DLD1 (cell line): ENCODE measurements around the gene POLR3K.
"Not testable (repeated sequence)": the region's sequence is repeated elsewhere in the genome, so short reads cannot be mapped to it uniquely, and the experiment has no call there.

Source experiments
- in situ Hi-C: cut with HindIII; loops from 2 replicates; pipeline ENCODE4 v1.10.0; 2017; ENCODE audit warnings: low sequenced_read_pairs

The POLR3K gene

DNA sequence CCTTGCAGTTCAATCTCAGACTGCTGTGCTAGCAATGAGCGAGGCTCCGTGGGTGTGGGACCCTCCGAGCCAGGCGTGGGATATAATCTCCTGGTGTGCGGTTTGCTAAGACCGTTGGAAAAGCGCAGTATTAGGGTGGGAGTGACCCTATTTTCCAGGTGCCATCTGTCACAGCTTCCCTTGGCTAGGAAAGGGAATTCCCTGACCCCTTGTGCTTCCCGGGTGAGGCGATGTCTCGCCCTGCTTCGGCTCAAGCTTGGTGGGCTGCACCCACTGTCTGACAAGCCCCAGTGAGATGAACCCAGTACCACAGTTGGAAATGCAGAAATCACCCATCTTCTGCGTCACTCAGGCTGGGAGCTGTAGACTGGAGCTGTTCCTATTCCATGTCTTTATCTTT, 32.5 kb downstream of the POLR3K start:
- in situ Hi-C loops: not testable (repeated sequence)

DNA sequence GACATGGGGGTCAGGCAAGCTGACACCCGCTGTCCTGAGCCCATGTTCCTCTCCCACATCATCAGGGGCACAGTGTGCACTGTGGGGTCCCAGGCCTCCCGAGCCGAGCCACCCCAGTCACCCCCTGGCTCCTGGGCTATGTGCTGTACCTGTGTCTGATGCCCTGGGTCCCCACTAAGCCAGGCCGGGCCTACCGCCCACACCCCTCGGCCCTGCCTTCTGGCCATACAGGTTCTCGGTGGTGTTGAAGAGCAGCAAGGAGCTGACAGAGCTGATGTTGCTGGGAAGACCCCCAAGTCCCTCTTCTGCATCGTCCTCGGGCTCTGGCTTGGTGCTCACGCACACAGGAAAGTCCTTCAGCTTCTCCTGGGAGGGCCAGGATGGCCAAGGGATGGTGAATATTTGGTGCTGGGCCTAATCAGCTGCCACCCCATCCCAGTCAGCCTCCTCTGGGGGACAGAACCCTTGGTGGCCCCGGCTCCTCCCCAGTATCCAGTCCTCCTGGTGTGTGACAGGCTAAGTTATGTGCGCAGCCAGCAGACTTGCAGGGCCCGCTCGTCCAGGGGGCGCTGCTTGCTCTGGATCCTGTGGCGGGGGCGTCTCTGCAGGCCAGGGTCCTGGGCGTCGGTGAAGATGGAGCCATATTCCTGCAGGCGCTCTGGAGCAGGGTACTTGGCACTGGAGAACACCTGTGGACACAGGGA, 36.2 kb downstream of the POLR3K start:
- in situ Hi-C loops: not testable (repeated sequence)

- in situ Hi-C loops: not testable (repeated sequence)
These were observed 42.6 kb downstream of the POLR3K start for GRCh38 chr16:10772-11171.

DNA sequence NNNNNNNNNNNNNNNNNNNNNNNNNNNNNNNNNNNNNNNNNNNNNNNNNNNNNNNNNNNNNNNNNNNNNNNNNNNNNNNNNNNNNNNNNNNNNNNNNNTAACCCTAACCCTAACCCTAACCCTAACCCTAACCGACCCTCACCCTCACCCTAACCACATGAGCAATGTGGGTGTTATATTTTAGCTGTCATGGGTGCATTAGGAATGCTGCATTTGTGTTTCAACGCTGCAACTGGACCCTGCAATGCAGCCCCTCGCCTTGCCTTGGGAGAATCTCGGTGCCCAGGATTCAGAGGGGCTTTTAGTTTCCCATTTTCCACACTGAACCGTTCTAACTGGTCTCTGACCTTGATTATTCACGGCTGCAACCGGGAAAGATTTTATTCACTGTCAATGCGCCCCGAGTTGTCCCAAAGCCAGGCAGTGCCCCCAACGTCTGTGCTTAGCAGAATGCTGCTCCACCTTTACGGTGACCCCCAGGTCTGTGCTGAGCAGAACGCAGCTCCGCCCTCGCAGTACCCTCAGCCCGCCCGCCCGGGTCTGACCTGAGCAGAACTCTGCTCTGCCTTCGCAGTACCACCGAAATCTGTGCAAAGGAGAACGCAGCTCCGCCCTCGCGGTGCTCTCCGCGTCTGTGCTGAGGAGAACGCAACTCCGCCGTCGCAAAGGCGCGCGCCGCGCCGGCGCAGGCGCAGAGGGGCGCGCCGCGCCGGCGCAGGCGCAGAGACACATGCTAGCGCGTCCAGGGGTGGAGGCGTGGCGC, 43.3 kb downstream of the POLR3K start:
- in situ Hi-C loops: no loop called here
